Activated CD4-positive, alpha-beta T cell treated with anti-CD3 and anti-CD28 coated beads for 24 hours (primary cell): Measurements from ENCODE around the gene RELN.

Experiments used
- DNase-seq, 2 donors: peaks; one replicate each; pipeline ENCODE4 v3.0.0-alpha.2; 2020; ENCODE audit warnings: low read depth in 2 of 2

The RELN gene

GRCh38 chr7:103894656-103895596 is 94.5 kb downstream of the RELN start:
- DNase-seq = no peak

- no peak for DNase-seq
These were observed 96.1 kb downstream of the RELN start for GRCh38 chr7:103893350-103893749.

- no peak for DNase-seq
These were observed 100.0 kb downstream of the RELN start for GRCh38 chr7:103889451-103889850.

- no peak for DNase-seq
These were observed 100.8 kb downstream of the RELN start for GRCh38 chr7:103888603-103889153.

- DNase-seq = no peak
These were observed 101.4 kb downstream of the RELN start for GRCh38 chr7:103887853-103888602.

GRCh38 chr7:103887050-103887449 is 102.4 kb downstream of the RELN start:
- DNase-seq = no peak

DNA sequence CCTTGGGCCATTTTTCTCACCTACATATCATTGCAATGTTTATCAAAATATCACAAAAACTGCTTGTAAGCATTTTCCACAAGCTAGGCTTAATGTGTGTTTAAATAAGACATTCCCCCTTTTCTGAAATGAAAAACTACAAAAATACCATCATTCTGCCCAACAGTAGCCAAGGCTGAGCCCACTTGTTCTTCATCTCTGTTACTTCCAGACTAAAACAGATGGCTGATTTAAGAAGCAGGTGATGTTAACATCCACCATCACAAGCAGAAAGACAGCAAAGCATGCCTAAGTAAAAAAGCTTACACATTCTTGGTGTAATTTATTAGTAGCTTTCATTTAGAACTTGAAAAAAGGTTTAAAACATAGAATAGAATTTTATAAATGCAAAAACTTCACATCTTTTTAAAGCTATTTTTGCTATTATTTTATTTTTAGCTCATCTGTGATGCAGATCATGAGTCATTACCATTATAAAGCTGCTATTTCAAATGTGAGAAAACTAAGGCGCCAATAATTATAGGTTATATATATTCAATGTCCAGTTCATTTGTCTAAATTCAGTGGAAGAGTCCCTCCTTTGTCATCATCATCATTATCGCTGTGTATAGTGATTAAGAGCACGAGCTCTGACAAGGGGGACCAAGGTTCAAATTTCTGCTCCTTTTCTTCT is 109.4 kb downstream of the RELN start:
- no peak for DNase-seq

DNA sequence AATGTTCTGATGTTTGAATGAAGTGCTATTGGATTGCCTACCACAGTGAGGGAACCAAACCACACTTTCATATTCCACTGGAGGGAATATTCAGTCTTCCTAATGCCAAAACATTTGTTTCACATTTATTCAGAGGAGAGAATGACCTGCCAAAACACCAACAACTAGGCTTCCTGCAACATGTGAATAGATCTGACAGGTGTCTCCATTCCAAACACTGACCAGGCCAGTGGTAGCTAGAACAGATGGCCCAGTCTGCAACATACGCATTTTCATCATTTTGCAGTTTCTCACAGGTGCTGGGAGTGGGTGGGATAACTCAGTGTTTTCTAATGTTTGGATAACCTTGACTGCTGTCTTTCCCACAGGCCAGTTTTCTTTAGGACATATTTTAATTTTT is 110.0 kb downstream of the RELN start:
- DNase-seq = no peak

GRCh38 chr7:103877565-103877964 is 111.9 kb downstream of the RELN start:
- DNase-seq = no peak

DNA sequence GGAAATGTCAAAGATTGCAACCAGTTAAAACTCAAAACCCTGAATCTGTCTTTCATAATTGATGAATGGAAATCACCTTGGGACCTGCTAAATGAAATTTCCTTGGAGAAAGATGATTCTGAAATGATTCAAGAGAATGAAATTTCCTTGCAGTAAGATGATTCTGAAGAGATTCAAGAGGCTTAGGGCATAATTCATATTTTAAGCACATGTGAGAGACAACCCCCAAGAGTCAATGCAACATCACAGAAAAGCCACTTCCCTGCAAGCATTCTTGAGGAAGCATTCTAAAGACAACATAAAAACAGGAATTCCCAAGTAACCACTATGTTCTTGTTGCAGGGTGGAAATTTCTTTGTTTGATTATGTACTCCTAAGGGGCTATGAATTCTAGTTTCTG is 113.7 kb downstream of the RELN start:
- DNase-seq = no peak

DNA sequence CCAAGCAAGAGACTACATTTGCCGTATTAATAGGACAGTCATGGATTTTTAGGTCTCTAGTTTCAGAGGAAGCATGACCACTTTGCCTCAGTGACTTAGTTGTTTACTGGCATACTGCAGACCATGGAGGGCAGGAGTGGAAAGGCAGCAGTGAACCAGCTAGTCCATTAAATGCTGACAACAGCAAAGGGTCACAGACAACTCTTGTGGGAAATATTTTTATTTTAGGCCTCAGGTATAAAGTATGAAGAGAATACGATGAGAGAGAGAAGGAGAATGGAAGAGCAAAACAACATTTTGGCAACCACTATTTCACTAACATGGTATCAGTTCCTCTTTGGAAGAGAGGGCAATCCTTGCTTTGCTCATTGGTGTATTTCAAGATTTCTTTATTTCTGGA is 118.0 kb downstream of the RELN start:
- DNase-seq = no peak

- no peak for DNase-seq
These were observed 118.8 kb downstream of the RELN start for GRCh38 chr7:103870664-103871063.

DNA sequence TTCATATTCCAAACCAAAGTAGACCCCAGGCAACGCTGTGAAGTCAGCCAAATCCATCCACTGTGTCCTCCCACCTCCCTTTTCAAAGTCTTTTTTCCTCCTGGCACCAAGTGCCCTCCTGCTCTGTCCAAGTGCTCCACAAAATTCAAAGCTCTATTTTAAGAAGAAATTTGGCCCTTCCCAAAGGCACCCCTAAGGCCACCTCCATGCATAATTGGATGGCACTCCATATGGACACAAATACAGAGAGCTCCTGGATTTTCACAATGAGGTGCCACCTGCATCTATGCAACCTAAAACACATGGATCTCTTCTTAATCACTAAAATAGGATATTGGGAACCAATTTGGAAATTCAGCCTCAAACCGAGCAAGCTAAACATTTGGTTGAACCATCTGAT is 121.6 kb downstream of the RELN start:
- no peak for DNase-seq

DNA sequence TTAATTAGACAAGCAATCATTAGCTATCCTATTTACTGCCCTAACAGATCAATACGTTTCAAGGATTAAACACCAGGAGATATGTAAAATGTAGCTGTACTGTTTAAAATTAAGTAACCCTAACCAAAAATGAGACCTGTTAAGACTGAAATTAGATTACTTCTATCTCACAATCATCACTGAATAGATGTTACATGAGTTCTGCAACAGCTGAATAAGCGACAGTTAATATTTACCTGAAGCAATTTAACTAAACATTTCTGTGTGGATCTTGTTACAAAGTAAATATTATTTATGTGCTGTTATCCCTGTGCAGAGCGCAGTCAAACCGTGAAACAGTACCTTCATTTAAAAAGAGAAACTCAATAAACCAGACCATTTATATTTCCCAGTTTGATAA is 122.5 kb downstream of the RELN start:
- no peak for DNase-seq

- no peak for DNase-seq
These were observed 124.0 kb downstream of the RELN start for GRCh38 chr7:103865442-103865841.

DNA sequence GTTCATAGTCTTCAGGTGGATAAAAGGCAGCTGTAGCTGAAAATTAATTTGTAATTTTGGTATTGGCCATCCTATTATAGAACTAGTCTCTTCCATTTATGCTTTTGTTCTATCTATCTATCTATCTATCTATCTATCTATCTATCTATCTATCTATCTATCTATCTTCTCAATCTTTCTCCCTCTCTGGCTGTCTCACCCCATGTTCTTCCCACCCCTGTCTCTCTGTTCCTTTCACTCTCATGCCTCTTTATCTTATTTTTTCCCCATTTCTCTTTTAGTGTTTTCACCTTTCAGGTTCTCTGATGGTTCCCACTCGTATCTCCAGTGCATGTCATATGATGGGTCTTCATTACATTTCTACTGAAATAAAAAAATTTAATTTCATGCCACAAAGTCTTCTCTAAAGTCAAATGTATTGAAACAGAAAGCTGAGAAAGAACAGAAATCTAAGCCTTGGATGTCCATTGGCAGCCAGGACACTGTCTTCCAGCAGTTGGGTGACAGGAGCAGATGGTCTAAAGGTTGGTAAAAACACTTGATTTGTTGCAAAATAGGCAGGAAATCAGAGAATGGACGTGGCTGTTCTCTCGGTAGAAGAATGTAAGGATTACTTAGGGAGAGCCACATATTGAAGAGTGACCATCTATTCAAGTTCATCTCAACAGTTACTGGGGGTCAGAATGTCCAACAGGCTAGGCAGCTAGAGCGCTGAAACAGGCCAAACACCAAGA is 127.0 kb downstream of the RELN start:
- no peak for DNase-seq

GRCh38 chr7:103859709-103860108 is 129.7 kb downstream of the RELN start:
- no peak for DNase-seq

DNA sequence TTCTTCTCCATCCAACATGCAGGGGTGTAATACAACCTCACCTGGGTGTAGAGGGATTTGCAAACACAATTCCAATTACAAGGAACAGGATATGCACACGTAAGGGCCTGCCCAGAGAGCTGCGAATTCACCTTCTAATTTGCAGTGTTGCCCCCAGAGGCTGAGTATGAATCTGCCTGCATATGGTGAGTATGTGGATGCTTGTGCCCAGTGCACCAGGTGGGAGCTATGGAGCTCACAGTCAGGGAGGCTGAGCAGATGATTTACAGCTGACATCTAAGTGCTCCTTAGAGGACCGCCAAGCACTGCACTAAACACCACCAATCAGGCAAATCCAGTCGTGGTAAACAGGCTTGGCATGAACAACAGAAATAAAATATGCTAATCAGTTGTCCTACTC is 132.0 kb downstream of the RELN start:
- no peak for DNase-seq

DNA sequence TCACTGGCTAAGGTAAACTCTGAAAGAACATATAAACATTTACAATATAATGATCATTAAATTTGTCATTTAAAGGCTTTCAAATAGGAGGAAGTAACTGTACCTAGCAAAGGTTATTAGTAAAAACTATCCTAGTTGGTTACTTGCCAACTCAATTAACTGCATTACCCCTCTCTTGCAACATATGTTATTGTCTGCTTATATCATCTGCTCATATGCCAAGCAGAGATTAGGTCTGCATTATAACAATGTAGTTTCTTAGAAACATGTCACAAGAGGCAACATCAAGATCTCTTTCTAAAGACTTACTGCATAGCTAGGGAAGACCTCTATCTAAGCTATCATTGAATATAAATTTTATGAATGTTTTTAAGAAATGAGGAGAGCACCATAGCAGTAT is 132.5 kb downstream of the RELN start:
- no peak for DNase-seq

DNA sequence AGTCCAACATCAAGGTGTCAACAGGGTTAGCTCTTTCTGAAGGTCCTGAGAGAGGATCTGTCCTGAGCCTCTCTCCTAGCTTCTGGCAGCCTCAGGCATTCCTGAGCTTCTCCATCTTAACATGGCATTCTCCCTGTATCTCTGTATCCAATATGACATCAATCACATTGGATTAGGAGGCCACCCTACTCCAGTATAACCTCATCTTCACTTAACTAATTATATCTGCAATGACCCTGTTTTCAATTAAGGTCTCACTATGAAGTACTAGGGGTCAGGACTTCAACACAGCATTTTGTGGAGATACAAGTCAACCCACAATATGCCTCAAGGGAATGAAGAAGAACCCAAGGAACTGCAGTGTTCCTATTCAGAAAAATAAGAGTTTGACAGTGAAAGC is 133.8 kb downstream of the RELN start:
- DNase-seq = no peak

GRCh38 chr7:103854611-103855010 is 134.8 kb downstream of the RELN start:
- DNase-seq = no peak
